GM23248 (cell line): ENCODE data around the gene EMILIN2. TPM values are rescaled to one million over a fixed set of nuclear protein-coding genes. Genes with fewer than 3 reads are reported as not detected.

Source experiments
- DNase-seq: peaks from one replicate; pipeline ENCODE4 v3.0.0-alpha.2; 2015
- H2AFZ ChIP-seq: fragments of 200-600 bp; sonication (generic); 2 replicates; pipeline ENCODE4 v1.6.1; 2016; ENCODE audit warnings: antibody characterized with exemption
- H3F3A ChIP-seq: fragments of 200-600 bp; sonication (generic); 2 replicates; pipeline ENCODE4 v1.6.1; 2016; ENCODE audit warnings: mild to moderate bottlenecking, antibody characterized with exemption, mixed run types; ENCODE audit not compliant: insufficient read depth
- H3K27ac ChIP-seq: fragments of 200-600 bp; sonication (generic); 2 replicates; pipeline ENCODE4 v1.5.1; 2016; ENCODE audit warnings: mild to moderate bottlenecking
- H3K27me3 ChIP-seq: fragments of 200-600 bp; sonication (generic); replicated peaks from 2 replicates; pipeline ENCODE4 v1.6.1; 2016; ENCODE audit warnings: mild to moderate bottlenecking; ENCODE audit not compliant: insufficient read depth
- H3K36me3 ChIP-seq: fragments of 200-600 bp; sonication (generic); 2 replicates; pipeline ENCODE4 v1.6.1; 2016; ENCODE audit warnings: low read depth, mild to moderate bottlenecking
- H3K4me1 ChIP-seq: fragments of 200-600 bp; sonication (generic); 2 replicates; pipeline ENCODE4 v1.6.1; 2016; ENCODE audit warnings: mild to moderate bottlenecking; ENCODE audit not compliant: insufficient read depth
- H3K4me2 ChIP-seq: fragments of 200-600 bp; sonication (generic); one replicate; pipeline ENCODE4 v1.6.1; 2016; ENCODE audit warnings: mild to moderate bottlenecking; ENCODE audit not compliant: unreplicated experiment
- H3K4me3 ChIP-seq: fragments of 200-600 bp; sonication (generic); 2 replicates; pipeline ENCODE4 v1.5.1; 2016; ENCODE audit warnings: mild to moderate bottlenecking
- H3K79me2 ChIP-seq: fragments of 200-600 bp; sonication (generic); 2 replicates; pipeline ENCODE4 v1.6.1; 2016; ENCODE audit warnings: mild to moderate bottlenecking; ENCODE audit not compliant: insufficient read depth
- H3K9ac ChIP-seq: fragments of 200-600 bp; sonication (generic); 2 replicates; pipeline ENCODE4 v1.6.1; 2016; ENCODE audit warnings: mild to moderate bottlenecking
- H3K9me2 ChIP-seq: fragments of 200-600 bp; sonication (generic); 2 replicates; pipeline ENCODE4 v1.6.1; 2016; ENCODE audit warnings: mixed run types, mild to moderate bottlenecking, moderate library complexity; ENCODE audit not compliant: insufficient read depth
- H3K9me3 ChIP-seq: fragments of 200-600 bp; sonication (generic); one replicate; pipeline ENCODE4 v1.6.1; 2017; ENCODE audit warnings: low read depth
- H4K20me1 ChIP-seq: fragments of 200-600 bp; sonication (generic); 2 replicates; pipeline ENCODE4 v1.6.0; 2016; ENCODE audit not compliant: insufficient read depth
- EZH2 ChIP-seq: fragments of 200-600 bp; sonication (generic); IDR thresholded peaks from 2 replicates; pipeline ENCODE4 v1.6.1; 2018; ENCODE audit warnings: antibody characterized with exemption, mild to moderate bottlenecking; ENCODE audit not compliant: insufficient read depth, poor library complexity, severe bottlenecking
- EZH2phosphoT487 ChIP-seq: fragments of 200-600 bp; sonication (generic); IDR thresholded peaks from 2 replicates; pipeline ENCODE4 v1.6.1; 2018; ENCODE audit warnings: antibody characterized with exemption, moderate library complexity, mild to moderate bottlenecking, low read depth; ENCODE audit not compliant: insufficient read depth
- WGBS, 2 experiments: methylation state at CpG; one replicate each; pipeline ENCODE4 v1.1.6; 2015 to 2017; ENCODE audit warnings: low lambda C conversion rate in 2 of 2, low coverage in 1 of 2; ENCODE audit errors: missing lambda C conversion rate in 2 of 2; 5-methylcytosine and 5-hydroxymethylcytosine counted together
- in situ Hi-C: fragments of 300-500 bp; cut with MboI; formaldehyde crosslinking; loops from 2 replicates; pipeline ENCODE4 v1.15.0; 2020
- polyA plus RNA-seq: library from polyadenylated mRNA; unstranded; fragments of >200 nt; fragmentation: Nextera tagmentation; extraction: Ambion mirVana; gene quantifications from 2 replicates; pipeline ENCODE4 v1.2.1, GENCODE V29; 2016
- total RNA-seq: library from RNA; depleted of rRNA; stranded (reverse); fragments of >200 nt; shearing (Covaris generic); gene quantifications from 2 replicates; pipeline ENCODE4 v1.2.3, GENCODE V29; 2014

EMILIN2 gene
- total and polyA plus RNA-seq, 2 experiments from 2014 or later: 9.0 to 23.9 TPM

- Histone ChIP-seq H2AFZ (no peak overlapping the region), H3K9me2 (no peaks in the 10 kb centered on the region), H3K9me3 (no peaks in the 10 kb centered on the region), H3K36me3 (peaks cover 9% of the 10 kb centered on the region; the same call in 1 of the 2 replicates), H3K9ac (no peak overlapping the region), H4K20me1 (no peaks in the 10 kb centered on the region), H3K4me3 (no peak overlapping the region), H3F3A (peaks cover 22% of the 10 kb centered on the region), H3K4me2 (no peak overlapping the region), H3K4me1 (no peaks in the 10 kb centered on the region), H3K79me2 (no peaks in the 10 kb centered on the region), H3K27ac (no peak overlapping the region), H3K27me3 (no peaks in the 10 kb centered on the region)
- TF ChIP-seq EZH2 (no peak), EZH2phosphoT487 (no peak)
- DNase-seq: no peak
- 89 to 91% methylated on average over 16 of the region's 16 CpGs for WGBS, 2 experiments
- in situ Hi-C loops: no loop called here
Observed at GRCh38 chr18:2920546-2921343, 73.9 kb downstream of the EMILIN2 start.

- H2AFZ ChIP-seq: no peak overlapping the region
- no peak for DNase-seq
- no peaks in the 10 kb centered on the region for H4K20me1 ChIP-seq
- no peak overlapping the region for H3K4me3 ChIP-seq
- H3K9me2 ChIP-seq: no peaks in the 10 kb centered on the region
- no peak overlapping the region for H3K27ac ChIP-seq
- no peaks in the 10 kb centered on the region for H3K9me3 ChIP-seq
- H3K9ac ChIP-seq: no peak overlapping the region
- in situ Hi-C loops: no loop called here
- H3K27me3 ChIP-seq: no peaks in the 10 kb centered on the region
- WGBS, 2 experiments: 85 to 86% methylated on average over 14 of the region's 14 CpGs
- H3K36me3 ChIP-seq: peaks cover 13% of the 10 kb centered on the region; the same call in 1 of the 2 replicates
- no peak overlapping the region for H3K4me2 ChIP-seq
- H3K79me2 ChIP-seq: no peaks in the 10 kb centered on the region
- H3F3A ChIP-seq: peaks cover 14% of the 10 kb centered on the region
- TF ChIP-seq EZH2phosphoT487: no peak
- TF ChIP-seq EZH2: no peak
- H3K4me1 ChIP-seq: no peaks in the 10 kb centered on the region
Observed at GRCh38 chr18:2921778-2922177, 75.0 kb downstream of the EMILIN2 start.

GRCh38 chr18:2923464-2923863, 76.7 kb downstream of the EMILIN2 start:
- Histone ChIP-seq H4K20me1 (no peaks in the 10 kb centered on the region), H3K4me2 (no peak overlapping the region), H3K9ac (no peak overlapping the region), H3K27ac (no peak overlapping the region), H3K79me2 (no peaks in the 10 kb centered on the region), H3K36me3 (peaks cover 24% of the 10 kb centered on the region; the same call in 1 of the 2 replicates), H3K4me1 (no peaks in the 10 kb centered on the region), H3K9me2 (no peaks in the 10 kb centered on the region), H3F3A (peaks cover under 1% of the 10 kb centered on the region; the same call in 1 of the 2 replicates), H3K9me3 (no peaks in the 10 kb centered on the region), H2AFZ (no peak overlapping the region), H3K4me3 (no peak overlapping the region), H3K27me3 (no peaks in the 10 kb centered on the region)
- WGBS, 2 experiments: 94 to 97% methylated on average over 6 of the region's 6 CpGs
- DNase-seq: no peak
- in situ Hi-C loops: no loop called here
- TF ChIP-seq EZH2phosphoT487 (no peak), EZH2 (no peak)

GRCh38 chr18:2924920-2925319, 78.1 kb downstream of the EMILIN2 start:
- no peaks in the 10 kb centered on the region for H3K9me3 ChIP-seq
- no peaks in the 10 kb centered on the region for H3K27me3 ChIP-seq
- DNase-seq: no peak
- no peak overlapping the region for H3K9ac ChIP-seq
- H3K4me1 ChIP-seq: no peaks in the 10 kb centered on the region
- no peak overlapping the region for H3K4me3 ChIP-seq
- TF ChIP-seq EZH2 (no peak), EZH2phosphoT487 (no peak)
- in situ Hi-C loops: loop anchor here (25.0 kb wide), 1 partner anchor 112 kb away; no protein-coding TSS in a partner anchor
- no peak overlapping the region for H3K27ac ChIP-seq
- 93 to 95% methylated on average over 12 of the region's 12 CpGs for WGBS, 2 experiments
- no peaks in the 10 kb centered on the region for H3K79me2 ChIP-seq
- H3K9me2 ChIP-seq: no peaks in the 10 kb centered on the region
- H2AFZ ChIP-seq: no peak overlapping the region
- H3F3A ChIP-seq: no peaks in the 10 kb centered on the region
- no peaks in the 10 kb centered on the region for H4K20me1 ChIP-seq
- peaks cover 29% of the 10 kb centered on the region for H3K36me3 ChIP-seq
- H3K4me2 ChIP-seq: no peak overlapping the region
